Loucy (cell line): Measurements from ENCODE around the gene MIB1.
A peak's percentile ranks its signal among the peaks of the same experiment; 100 is the strongest.

Source experiments
- H2AFZ ChIP-seq: fragments of 200-600 bp; sonication (generic); 2 replicates; pipeline ENCODE4 v1.6.0; 2016; ENCODE audit warnings: antibody characterized with exemption, mild to moderate bottlenecking, low read length, moderate library complexity
- H3F3A ChIP-seq: fragments of 200-600 bp; 2 replicates; pipeline ENCODE4 v1.6.0; 2016; ENCODE audit warnings: antibody characterized with exemption, low read depth, mild to moderate bottlenecking
- H3K27me3 ChIP-seq: fragments of 200-600 bp; sonication (generic); 2 replicates; pipeline ENCODE4 v1.6.1; 2014; ENCODE audit warnings: low read length, mild to moderate bottlenecking; ENCODE audit not compliant: insufficient read depth, poor library complexity, severe bottlenecking
- H3K36me3 ChIP-seq: fragments of 200-600 bp; sonication (generic); 2 replicates; pipeline ENCODE4 v1.6.1; 2016; ENCODE audit warnings: low read length; ENCODE audit not compliant: insufficient read depth
- H3K4me1 ChIP-seq: fragments of 200-600 bp; sonication (generic); 2 replicates; pipeline ENCODE4 v1.5.1; 2014; ENCODE audit warnings: low read length, mild to moderate bottlenecking; ENCODE audit not compliant: insufficient read depth, poor library complexity, severe bottlenecking
- H3K4me2 ChIP-seq: fragments of 200-600 bp; sonication (generic); 2 replicates; pipeline ENCODE4 v1.6.0; 2014; ENCODE audit warnings: antibody characterized with exemption, low read length, low read depth, mild to moderate bottlenecking; ENCODE audit not compliant: poor library complexity, severe bottlenecking
- H3K4me3 ChIP-seq: fragments of 200-600 bp; sonication (generic); 2 replicates; pipeline ENCODE4 v1.5.1; 2014; ENCODE audit warnings: low read length, mild to moderate bottlenecking, mixed read lengths; ENCODE audit not compliant: poor library complexity, severe bottlenecking
- H3K79me2 ChIP-seq: fragments of 200-600 bp; sonication (generic); 2 replicates; pipeline ENCODE4 v1.6.1; 2014; ENCODE audit warnings: low read length; ENCODE audit not compliant: insufficient read depth
- H3K9ac ChIP-seq: fragments of 200-600 bp; sonication (generic); 2 replicates; pipeline ENCODE4 v1.6.0; 2014; ENCODE audit warnings: mild to moderate bottlenecking, low read depth, low read length, moderate library complexity; ENCODE audit not compliant: poor library complexity, severe bottlenecking
- H3K9me2 ChIP-seq: fragments of 200-600 bp; sonication (generic); replicated peaks from 2 replicates; pipeline ENCODE4 v1.6.1; 2016; ENCODE audit warnings: low read depth, low read length, mixed read lengths
- H3K9me3 ChIP-seq: fragments of 200-600 bp; sonication (generic); 2 replicates; pipeline ENCODE4 v1.6.1; 2014; ENCODE audit warnings: mild to moderate bottlenecking, antibody characterized with exemption, low read length, low read depth; ENCODE audit not compliant: insufficient read depth
- H4K20me1 ChIP-seq: fragments of 200-600 bp; sonication (generic); 2 replicates; pipeline ENCODE4 v1.6.0; 2014; ENCODE audit warnings: antibody characterized with exemption, low read length, mild to moderate bottlenecking; ENCODE audit not compliant: insufficient read depth, poor library complexity, severe bottlenecking
- EZH2phosphoT487 ChIP-seq: fragments of 200-600 bp; IDR thresholded peaks from 2 replicates; pipeline ENCODE4 v1.6.1; 2018; ENCODE audit warnings: antibody characterized with exemption, mild to moderate bottlenecking, moderate library complexity, borderline replicate concordance
- TF ChIP-seq, protein P1 (sequence below): fragments of 200-600 bp; sonication (generic); conservative IDR thresholded peaks from 2 replicates; pipeline ENCODE4 v1.5.1; 2014; ENCODE audit warnings: mild to moderate bottlenecking, antibody characterized with exemption, low read length

Gene MIB1

DNA sequence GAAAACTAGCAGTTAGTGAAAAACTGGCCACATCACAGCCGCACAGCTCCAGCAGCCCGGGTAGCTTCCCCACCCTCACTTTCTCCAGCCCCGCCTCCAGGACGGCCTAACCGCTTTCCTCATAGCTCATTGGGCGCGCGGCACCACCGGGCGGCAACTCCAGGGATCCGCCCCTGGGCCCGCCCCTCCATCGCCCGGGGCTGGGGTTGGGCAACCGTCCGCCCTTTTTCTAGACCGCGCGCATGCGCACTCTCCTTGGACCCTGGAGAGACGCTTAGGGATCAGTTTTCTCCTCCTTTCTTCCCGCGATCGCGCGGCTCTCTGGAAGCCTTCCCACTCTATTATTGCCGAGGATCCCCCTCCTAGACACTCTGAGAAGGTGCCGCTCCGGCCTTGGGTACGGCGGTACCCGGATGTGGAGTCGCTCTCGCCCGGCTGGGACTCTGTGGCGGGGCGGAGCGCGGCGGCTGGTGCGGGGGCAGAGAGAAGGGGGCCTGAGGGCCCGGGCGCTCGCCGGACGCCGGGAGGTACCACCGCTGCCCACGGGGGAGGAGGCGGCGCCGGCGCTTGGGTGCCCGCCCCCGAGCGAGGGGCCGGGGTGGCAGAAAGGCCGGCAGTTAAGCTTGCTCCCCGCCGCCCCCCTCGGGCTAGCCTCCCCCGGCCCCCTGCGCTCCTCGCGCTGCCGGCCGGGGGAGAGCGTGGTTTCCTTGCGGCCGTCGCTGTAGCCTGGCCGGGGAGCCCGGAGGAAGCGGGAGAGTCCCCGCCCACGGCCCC lies at the start of gene MIB1:
TSS of gene MIB1 (plus strand) at position 255 of the 774 bp plus-strand sequence. CDS start 792 bp downstream, outside the sequence.
- Histone ChIP-seq H3F3A (no peaks in the 10 kb centered on the region; the same call in 1 of the 2 replicates), H3K36me3 (no peaks in the 10 kb centered on the region), H3K27me3 (no peaks in the 10 kb centered on the region), H3K4me2 (peak within 1 kb of the TSS; percentile 90), H3K9me2 (no peaks in the 10 kb centered on the region), H3K9me3 (no peaks in the 10 kb centered on the region), H3K4me3 (peak within 1 kb of the TSS; percentile 84), H3K4me1 (peaks cover 39% of the 10 kb centered on the region), H2AFZ (peak within 1 kb of the TSS; percentile 94), H3K79me2 (peaks cover 46% of the 10 kb centered on the region), H3K9ac (peak within 1 kb of the TSS; percentile 93), H4K20me1 (peaks cover 44% of the 10 kb centered on the region)
- TF ChIP-seq, protein P1, sequence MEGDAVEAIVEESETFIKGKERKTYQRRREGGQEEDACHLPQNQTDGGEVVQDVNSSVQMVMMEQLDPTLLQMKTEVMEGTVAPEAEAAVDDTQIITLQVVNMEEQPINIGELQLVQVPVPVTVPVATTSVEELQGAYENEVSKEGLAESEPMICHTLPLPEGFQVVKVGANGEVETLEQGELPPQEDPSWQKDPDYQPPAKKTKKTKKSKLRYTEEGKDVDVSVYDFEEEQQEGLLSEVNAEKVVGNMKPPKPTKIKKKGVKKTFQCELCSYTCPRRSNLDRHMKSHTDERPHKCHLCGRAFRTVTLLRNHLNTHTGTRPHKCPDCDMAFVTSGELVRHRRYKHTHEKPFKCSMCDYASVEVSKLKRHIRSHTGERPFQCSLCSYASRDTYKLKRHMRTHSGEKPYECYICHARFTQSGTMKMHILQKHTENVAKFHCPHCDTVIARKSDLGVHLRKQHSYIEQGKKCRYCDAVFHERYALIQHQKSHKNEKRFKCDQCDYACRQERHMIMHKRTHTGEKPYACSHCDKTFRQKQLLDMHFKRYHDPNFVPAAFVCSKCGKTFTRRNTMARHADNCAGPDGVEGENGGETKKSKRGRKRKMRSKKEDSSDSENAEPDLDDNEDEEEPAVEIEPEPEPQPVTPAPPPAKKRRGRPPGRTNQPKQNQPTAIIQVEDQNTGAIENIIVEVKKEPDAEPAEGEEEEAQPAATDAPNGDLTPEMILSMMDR: no peak
- TF ChIP-seq EZH2phosphoT487: no peak

DNA sequence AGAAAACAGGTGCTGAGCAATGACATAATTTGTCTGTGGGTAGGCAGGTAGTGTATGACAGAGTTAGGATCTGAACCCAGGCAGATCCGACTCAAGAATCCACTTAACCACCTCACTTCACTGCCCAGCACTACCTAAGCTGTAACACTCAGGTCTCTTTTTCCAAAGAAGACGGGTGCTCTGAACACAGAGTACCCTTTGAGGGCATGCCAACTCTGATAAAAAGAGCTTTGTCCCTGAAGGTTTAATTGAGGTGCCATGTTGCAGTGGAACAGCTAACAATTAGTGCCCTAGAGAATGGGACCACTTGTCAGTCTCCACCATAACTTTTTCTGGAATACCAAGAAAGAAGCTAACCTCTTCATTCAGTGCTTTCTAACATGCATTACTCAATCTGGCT lies 47.3 kb upstream of the MIB1 start:
- H3K9me2 ChIP-seq: no peaks in the 10 kb centered on the region
- no peaks in the 10 kb centered on the region for H4K20me1 ChIP-seq
- no peak for TF ChIP-seq EZH2phosphoT487
- TF ChIP-seq, protein P1: no peak
- H3K79me2 ChIP-seq: no peaks in the 10 kb centered on the region
- H3K9ac ChIP-seq: no peak overlapping the region
- no peaks in the 10 kb centered on the region for H3F3A ChIP-seq
- no peaks in the 10 kb centered on the region for H3K27me3 ChIP-seq
- H3K4me1 ChIP-seq: peaks cover 3% of the 10 kb centered on the region
- H3K4me3 ChIP-seq: no peak overlapping the region
- no peak overlapping the region for H3K4me2 ChIP-seq
- H2AFZ ChIP-seq: no peak overlapping the region
- H3K9me3 ChIP-seq: peaks cover 12% of the 10 kb centered on the region; the same call in 1 of the 2 replicates
- no peaks in the 10 kb centered on the region for H3K36me3 ChIP-seq

DNA sequence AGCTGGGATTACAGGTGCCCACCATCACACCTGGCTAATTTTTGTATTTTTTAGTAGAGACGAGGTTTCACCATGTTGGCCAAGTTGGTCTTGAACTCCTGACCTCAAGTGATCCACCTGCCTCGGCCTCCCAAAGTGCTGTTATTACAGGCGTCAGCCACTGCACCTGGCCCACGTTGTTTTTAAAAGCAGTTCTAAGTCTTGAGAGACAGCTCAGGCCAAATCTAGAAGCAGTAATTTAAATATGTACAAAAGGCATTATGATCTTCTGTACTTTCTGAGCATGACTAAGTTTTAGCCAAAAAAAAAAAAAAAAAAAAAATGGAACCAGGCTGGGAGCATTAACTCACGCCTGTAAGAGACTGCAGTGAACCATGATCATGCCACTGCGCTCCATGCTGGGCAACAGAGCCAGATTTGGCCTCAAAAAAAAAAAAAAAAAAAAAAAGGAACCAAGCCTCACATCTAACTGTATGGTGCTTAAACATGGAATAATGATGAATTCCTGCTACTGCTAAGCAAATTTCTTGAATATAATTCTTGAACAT lies 40.0 kb upstream of the MIB1 start:
- H3K79me2 ChIP-seq: peaks cover 31% of the 10 kb centered on the region
- TF ChIP-seq, protein P1: no peak
- TF ChIP-seq EZH2phosphoT487: no peak
- H3F3A ChIP-seq: no peaks in the 10 kb centered on the region
- no peak overlapping the region for H2AFZ ChIP-seq
- peaks cover 27% of the 10 kb centered on the region for H3K4me1 ChIP-seq
- H3K9me2 ChIP-seq: no peaks in the 10 kb centered on the region
- no peak overlapping the region for H3K9ac ChIP-seq
- H3K27me3 ChIP-seq: no peaks in the 10 kb centered on the region
- H3K4me2 ChIP-seq: no peak overlapping the region
- no peaks in the 10 kb centered on the region for H3K9me3 ChIP-seq
- H4K20me1 ChIP-seq: peaks cover 8% of the 10 kb centered on the region
- no peak overlapping the region for H3K4me3 ChIP-seq
- H3K36me3 ChIP-seq: no peaks in the 10 kb centered on the region
